Omental fat pad (tissue), 4 donors: ENCODE measurements around the gene RPL19. TPM values are rescaled to one million over a fixed set of nuclear protein-coding genes. Genes with fewer than 3 reads are reported as not detected.

Experiments
- ATAC-seq: fragments of 150-250 bp; one replicate; pipeline ENCODE4 v1.9.1; 2016; ENCODE audit warnings: mild to moderate bottlenecking, moderate library complexity; ENCODE audit not compliant: low FRiP score
- DNase-seq: peaks from one replicate; pipeline ENCODE4 v3.0.0-alpha.2; 2019; ENCODE audit warnings: low spot score
- total RNA-seq, 4 donors: library from RNA; depleted of rRNA; stranded (reverse); fragments of >200 nt; gene quantifications; one replicate each; pipeline ENCODE4 v1.1.0, GENCODE V29; 2016
- TF ChIP-seq, protein P1 (sequence below), 3 donors: fragments of 450-650 bp; IDR thresholded peaks; one replicate each; pipeline ENCODE4 v1.5.1; 2016 to 2017; ENCODE audit warnings: antibody characterized with exemption in 3 of 3, mild to moderate bottlenecking in 3 of 3, moderate library complexity in 2 of 3

Gene RPL19
- total RNA-seq, result 1,000 to 10,000 TPM; 2,414 to 2,833 (median 2,579) TPM

DNA sequence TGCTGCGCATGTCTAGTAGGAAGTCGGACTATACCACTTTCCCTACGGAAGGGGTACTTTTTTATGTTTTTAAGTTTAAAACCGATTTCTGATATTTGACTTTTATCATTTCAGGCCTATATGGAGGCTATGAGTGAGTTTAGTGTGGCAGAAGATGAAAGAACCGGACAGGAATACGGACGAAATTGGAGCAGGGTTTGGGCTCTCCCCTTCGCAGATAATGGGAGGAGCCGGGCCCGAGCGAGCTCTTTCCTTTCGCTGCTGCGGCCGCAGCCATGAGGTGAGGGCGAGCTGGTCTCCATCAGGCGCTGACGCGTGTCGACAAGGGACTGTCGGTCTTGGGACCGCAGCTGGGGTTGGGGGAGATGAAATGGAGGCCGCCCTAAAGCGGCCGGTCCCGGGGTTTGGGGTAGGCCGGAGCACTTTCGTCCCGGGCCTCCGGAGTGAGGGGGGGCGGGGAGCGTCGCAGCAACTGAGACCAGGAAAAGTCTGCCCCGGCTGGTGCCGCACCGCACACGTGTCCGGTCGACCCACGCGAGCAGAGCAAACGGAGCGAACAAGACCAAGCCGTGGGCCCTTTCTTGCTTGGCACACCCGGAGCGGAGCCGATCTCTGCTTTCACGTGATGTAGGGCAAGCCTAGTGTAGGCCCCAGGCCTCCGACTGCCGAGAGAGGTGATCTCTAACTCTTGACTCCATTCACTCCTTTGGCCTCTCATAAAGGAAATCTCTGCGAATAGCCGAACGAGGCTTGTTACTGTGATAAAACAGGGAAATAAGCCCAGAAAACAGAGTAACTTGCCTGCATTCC is at the start of gene RPL19:
RPL19 (plus strand) TSS at position 214 of the 810 bp plus-strand sequence; CDS start at position 276, 62 bp downstream.
- TF ChIP-seq, protein P1, sequence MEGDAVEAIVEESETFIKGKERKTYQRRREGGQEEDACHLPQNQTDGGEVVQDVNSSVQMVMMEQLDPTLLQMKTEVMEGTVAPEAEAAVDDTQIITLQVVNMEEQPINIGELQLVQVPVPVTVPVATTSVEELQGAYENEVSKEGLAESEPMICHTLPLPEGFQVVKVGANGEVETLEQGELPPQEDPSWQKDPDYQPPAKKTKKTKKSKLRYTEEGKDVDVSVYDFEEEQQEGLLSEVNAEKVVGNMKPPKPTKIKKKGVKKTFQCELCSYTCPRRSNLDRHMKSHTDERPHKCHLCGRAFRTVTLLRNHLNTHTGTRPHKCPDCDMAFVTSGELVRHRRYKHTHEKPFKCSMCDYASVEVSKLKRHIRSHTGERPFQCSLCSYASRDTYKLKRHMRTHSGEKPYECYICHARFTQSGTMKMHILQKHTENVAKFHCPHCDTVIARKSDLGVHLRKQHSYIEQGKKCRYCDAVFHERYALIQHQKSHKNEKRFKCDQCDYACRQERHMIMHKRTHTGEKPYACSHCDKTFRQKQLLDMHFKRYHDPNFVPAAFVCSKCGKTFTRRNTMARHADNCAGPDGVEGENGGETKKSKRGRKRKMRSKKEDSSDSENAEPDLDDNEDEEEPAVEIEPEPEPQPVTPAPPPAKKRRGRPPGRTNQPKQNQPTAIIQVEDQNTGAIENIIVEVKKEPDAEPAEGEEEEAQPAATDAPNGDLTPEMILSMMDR (IDR thresholded peaks at IDR 0.05), result no peak
- DNase-seq, result no peak
- peak; percentile 68 for ATAC-seq

DNA sequence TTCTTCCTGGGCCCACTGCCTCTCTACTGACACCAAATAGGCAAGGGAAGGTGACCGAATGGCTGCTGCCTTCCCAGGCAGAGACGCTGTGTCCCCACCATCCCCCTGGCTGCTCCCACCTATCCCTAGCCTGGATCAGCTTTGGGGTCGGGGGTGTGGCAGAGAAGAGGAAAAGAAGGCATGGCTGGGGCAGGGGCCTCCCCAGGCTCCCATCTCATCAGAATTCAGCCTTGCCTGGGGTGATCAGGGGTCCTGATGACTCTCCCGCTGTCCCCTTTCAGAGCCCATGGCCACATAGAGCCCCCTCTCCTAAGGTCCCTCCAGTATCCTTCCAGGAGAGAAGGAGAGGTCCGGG is 49.3 kb upstream of the RPL19 start:
- no peak for DNase-seq
- TF ChIP-seq, protein P1 (IDR thresholded peaks at IDR 0.05), result no peak
- no peak for ATAC-seq

DNA sequence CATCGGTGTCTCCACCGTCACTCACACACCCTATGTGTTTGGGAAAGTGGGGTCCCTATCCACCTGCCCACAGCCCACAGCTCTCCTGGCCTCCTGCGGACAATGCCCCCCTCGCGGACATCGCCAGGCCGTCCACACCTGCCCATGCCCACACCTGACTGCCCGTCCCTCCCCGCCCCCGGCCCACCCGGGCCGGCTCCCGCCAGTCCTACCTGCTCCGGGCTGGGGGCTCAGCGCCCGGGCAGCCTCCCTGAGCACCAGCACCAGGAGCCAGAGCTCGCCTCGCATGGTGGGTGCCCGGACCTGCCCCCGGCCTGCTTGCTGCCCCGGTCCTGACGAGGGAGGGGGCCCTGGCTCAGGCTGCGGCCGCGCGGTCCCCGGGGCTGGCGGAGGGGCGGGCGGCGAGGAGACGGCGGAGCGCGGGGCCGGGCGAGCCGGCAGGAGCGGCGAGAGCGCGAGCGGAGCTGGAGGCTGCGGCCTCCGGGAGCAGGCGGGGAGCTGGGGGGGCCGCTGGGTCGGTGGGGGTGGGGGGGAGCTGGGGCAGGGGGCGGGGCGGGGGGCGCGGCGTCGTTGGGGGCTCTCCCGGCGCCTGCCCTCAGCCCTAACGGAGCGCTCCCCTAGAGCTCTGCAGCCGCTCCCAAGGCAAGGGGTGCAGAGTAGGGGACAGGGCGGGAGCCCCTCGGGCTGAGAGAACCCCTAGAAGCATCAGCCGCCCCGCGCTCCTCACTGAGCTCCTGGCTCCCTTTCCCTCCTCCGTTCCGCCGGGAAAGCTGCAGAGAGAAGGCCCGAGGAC is 48.7 kb upstream of the RPL19 start, which contains the start of gene PLXDC1:
PLXDC1 (minus strand) TSS at position 488 of the 793 bp plus-strand sequence; CDS start at position 288, 200 bp downstream.
- no peak for DNase-seq
- no peak for ATAC-seq
- TF ChIP-seq, protein P1 (IDR thresholded peaks at IDR 0.05), result no peak

DNA sequence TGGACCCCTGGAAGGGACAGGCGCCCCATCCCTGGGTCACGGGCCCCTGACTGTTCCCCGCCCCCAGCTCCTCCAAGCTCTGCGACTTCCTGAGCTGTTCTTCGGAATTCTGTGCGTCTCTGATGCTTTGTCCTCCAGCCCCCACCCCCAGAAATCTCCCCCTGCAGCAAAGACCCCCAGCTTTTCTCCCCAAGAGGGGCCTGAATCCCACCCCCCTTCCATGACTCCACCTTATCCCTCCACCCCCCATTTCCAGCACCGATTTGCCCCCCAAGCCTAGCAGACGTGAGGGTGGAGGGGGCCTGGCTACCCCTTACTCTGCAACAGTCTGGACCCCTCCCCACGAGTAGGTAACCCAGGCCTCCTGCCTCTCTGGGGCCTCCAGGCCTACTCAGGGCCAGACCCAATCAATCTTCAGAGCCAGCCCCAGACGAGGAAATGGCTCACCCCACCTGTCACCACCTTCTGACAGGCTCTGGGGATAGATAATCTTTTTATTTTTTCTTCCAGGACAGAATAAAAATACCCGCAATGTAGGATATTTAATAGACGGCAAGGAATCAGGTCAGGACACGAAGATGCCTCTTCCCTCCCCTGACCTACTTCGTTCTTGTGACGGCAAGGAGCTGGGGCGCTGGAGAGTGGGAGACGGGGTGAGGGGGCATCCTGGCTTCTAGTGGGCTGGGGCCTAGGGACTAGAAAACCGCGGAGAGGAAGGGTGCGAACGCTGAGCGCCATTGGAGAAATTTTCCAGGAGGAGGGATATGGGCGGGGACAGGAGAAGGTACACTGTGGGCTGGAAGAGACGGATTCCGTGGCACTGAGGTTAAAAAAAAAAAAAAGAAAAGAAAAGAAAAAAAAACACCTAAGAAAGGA is 47.9 kb upstream of the RPL19 start:
- DNase-seq, result no peak
- TF ChIP-seq, protein P1 (IDR thresholded peaks at IDR 0.05), result no peak
- ATAC-seq, result no peak

DNA sequence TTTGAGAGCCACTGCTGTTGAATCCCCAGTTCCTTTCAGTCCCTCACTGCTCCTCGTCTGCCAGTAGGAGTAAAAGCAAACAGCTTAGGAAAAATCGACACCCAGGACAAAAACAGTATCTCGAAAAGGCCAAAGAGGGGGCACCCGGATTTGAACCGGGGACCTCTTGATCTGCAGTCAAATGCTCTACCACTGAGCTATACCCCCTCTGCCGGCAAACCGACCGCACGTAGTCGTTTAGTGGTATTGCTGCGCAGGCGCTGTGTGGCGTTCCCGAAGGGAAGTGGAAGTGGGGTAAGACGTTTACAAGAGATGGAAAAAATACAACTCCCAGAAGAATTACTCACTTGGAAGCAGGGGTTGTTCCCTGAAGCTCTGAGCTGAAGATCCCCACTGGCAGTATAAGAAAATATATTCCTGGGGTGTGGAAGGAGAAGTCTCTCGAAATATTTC is 46.5 kb upstream of the RPL19 start:
- ATAC-seq, result peak; percentile 85
- TF ChIP-seq, protein P1 (IDR thresholded peaks at IDR 0.05), result peak in 1 of 3 donors; percentile 30
- peak; percentile 93 for DNase-seq

DNA sequence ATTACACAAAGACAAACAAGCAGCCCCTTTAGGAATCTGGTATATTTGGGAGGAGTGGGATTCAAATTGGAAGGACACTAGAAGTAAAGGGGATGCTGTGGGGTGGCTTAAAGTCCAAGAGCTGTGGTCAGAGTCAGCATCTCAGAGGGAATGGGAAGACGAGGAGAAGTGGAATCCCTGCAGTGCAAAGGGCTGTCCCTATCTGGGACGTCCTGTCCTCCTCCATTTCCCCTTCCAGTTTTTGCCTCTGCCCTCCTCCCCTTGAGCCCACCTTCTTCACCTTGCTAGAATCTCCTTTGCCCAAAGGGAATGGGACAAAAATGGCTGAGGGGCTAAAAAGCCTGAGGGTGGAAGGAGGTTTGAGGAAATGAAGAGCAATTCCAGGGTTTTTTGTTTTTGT is 44.4 kb upstream of the RPL19 start:
- ATAC-seq (no peak), DNase-seq (no peak)
- TF ChIP-seq, protein P1 (IDR thresholded peaks at IDR 0.05), result no peak
